22Rv1 (cell line): ENCODE measurements around the gene FOXP1.

ENCODE experiments used
- H3K27ac ChIP-seq: fragments of 450-650 bp; 2 replicates; pipeline ENCODE4 v1.5.1; 2017
- CTCF ChIP-seq: fragments of 450-650 bp; IDR thresholded peaks from 2 replicates; pipeline ENCODE4 v1.5.1; 2017; ENCODE audit warnings: mild to moderate bottlenecking
- ZFX ChIP-seq: fragments of 450-650 bp; IDR thresholded peaks from 2 replicates; pipeline ENCODE4 v1.6.1; 2017; ENCODE audit warnings: antibody characterized with exemption, borderline replicate concordance

The FOXP1 gene

GRCh38 chr3:71282976-71283375 is 300.6 kb downstream of the FOXP1 start:
- H3K27ac ChIP-seq = no peak overlapping the region
- TF ChIP-seq CTCF (no peak), ZFX (no peak)

GRCh38 chr3:71281280-71281679 is 302.2 kb downstream of the FOXP1 start:
- TF ChIP-seq CTCF = no peak
- TF ChIP-seq ZFX = no peak
- no peak overlapping the region for H3K27ac ChIP-seq

- TF ChIP-seq CTCF = no peak
- no peak for TF ChIP-seq ZFX
- H3K27ac ChIP-seq = no peak overlapping the region
Measured at GRCh38 chr3:71277341-71277740, 306.2 kb downstream of the FOXP1 start.

GRCh38 chr3:71276531-71276930 is 307.0 kb downstream of the FOXP1 start:
- TF ChIP-seq ZFX (no peak), CTCF (no peak)
- no peak overlapping the region for H3K27ac ChIP-seq

GRCh38 chr3:71273453-71273852 is 310.1 kb downstream of the FOXP1 start:
- H3K27ac ChIP-seq = no peak overlapping the region
- TF ChIP-seq ZFX (no peak), CTCF (no peak)

GRCh38 chr3:71271596-71271995 is 311.9 kb downstream of the FOXP1 start:
- no peak for TF ChIP-seq CTCF
- no peak for TF ChIP-seq ZFX
- H3K27ac ChIP-seq = no peak overlapping the region

GRCh38 chr3:71269906-71270305 is 313.6 kb downstream of the FOXP1 start:
- no peak for TF ChIP-seq CTCF
- H3K27ac ChIP-seq = no peak overlapping the region
